ENCODE data around the gene NLRP13.
"Not testable (repeated sequence)": the region's sequence is repeated elsewhere in the genome, so short reads cannot be mapped to it uniquely, and the experiment has no call there.

The NLRP13 gene

GRCh38 chr19:55931936-55932386, at the start of gene NLRP13:
Gene NLRP13, minus strand, starts transcription at chr19:55932336. Its CDS starts 25 bp downstream, at chr19:55932311.
- DNase-seq: no peak

GRCh38 chr19:55980415-55980814, 48.3 kb upstream of the NLRP13 start:
- no peak for DNase-seq

GRCh38 chr19:55973982-55974381, 41.8 kb upstream of the NLRP13 start:
- no peak for DNase-seq

- DNase-seq: no peak
These were observed 30.1 kb upstream of the NLRP13 start for GRCh38 chr19:55962186-55962585.

GRCh38 chr19:55959996-55960675, 28.0 kb upstream of the NLRP13 start:
- DNase-seq: no peak

- no peak for DNase-seq
These were observed 26.2 kb upstream of the NLRP13 start for GRCh38 chr19:55958356-55958755.

GRCh38 chr19:55956431-55956830, 24.3 kb upstream of the NLRP13 start:
- DNase-seq: no peak

GRCh38 chr19:55950566-55950965, 18.4 kb upstream of the NLRP13 start:
- not testable (repeated sequence) for DNase-seq

GRCh38 chr19:55947532-55947931, 15.4 kb upstream of the NLRP13 start, which contains the start of gene NLRP8:
Gene NLRP8, plus strand, starts transcription at chr19:55947832.
- no peak for DNase-seq

- DNase-seq: no peak
These were observed 8.2 kb upstream of the NLRP13 start for GRCh38 chr19:55940306-55940705.

- no peak for DNase-seq
These were observed 7.1 kb upstream of the NLRP13 start for GRCh38 chr19:55939206-55939605.

- no peak for DNase-seq
These were observed 3.1 kb upstream of the NLRP13 start for GRCh38 chr19:55935206-55935605.

GRCh38 chr19:55930996-55931515, 1.1 kb downstream of the NLRP13 start:
- no peak for DNase-seq

GRCh38 chr19:55929258-55929657, 2.9 kb downstream of the NLRP13 start:
- DNase-seq: not testable (repeated sequence)

- no peak for DNase-seq
These were observed 4.1 kb downstream of the NLRP13 start for GRCh38 chr19:55927991-55928390.

GRCh38 chr19:55923556-55923955, 8.6 kb downstream of the NLRP13 start:
- DNase-seq: no peak

GRCh38 chr19:55913643-55914268, 18.4 kb downstream of the NLRP13 start:
- no peak for DNase-seq

GRCh38 chr19:55912916-55913315, 19.2 kb downstream of the NLRP13 start:
- no peak for DNase-seq

GRCh38 chr19:55909801-55910200, 22.3 kb downstream of the NLRP13 start:
- no peak for DNase-seq

GRCh38 chr19:55907746-55908145, 24.4 kb downstream of the NLRP13 start:
- DNase-seq: no peak

- DNase-seq: no peak
These were observed 24.9 kb downstream of the NLRP13 start for GRCh38 chr19:55907286-55907685.

GRCh38 chr19:55902080-55902751, 29.9 kb downstream of the NLRP13 start:
- no peak for DNase-seq

- no peak for DNase-seq
These were observed 30.6 kb downstream of the NLRP13 start for GRCh38 chr19:55901369-55902079.

All from NCI-H1092 treated with DMSO at 0.1 percent for 48 hours (cell line).